Hepatocyte (in vitro differentiated cells): ENCODE measurements around the gene OR10Z1. TPM values are rescaled to one million over a fixed set of nuclear protein-coding genes. Genes with fewer than 3 reads are reported as not detected.

Experiments
- DNase-seq: peaks from one replicate; pipeline ENCODE4 v3.0.0-alpha.2; 2016; ENCODE audit warnings: low spot score
- H2AFZ ChIP-seq: fragments of 200-600 bp; sonication (generic); 2 replicates; pipeline ENCODE4 v1.6.0; 2016; ENCODE audit warnings: antibody characterized with exemption, mild to moderate bottlenecking
- H3K27ac ChIP-seq: fragments of 200-600 bp; sonication (generic); 2 replicates; pipeline ENCODE4 v1.5.1; 2016; ENCODE audit warnings: mild to moderate bottlenecking
- H3K27me3 ChIP-seq: fragments of 200-600 bp; sonication (generic); 2 replicates; pipeline ENCODE4 v1.6.1; 2016
- H3K36me3 ChIP-seq: fragments of 200-600 bp; sonication (generic); replicated peaks from 2 replicates; pipeline ENCODE4 v1.5.1; 2016; ENCODE audit warnings: low read depth; ENCODE audit not compliant: insufficient read depth
- H3K4me1 ChIP-seq: fragments of 200-600 bp; sonication (generic); 2 replicates; pipeline ENCODE4 v1.5.1; 2016; ENCODE audit warnings: mild to moderate bottlenecking, moderate library complexity; ENCODE audit not compliant: insufficient read depth
- H3K4me2 ChIP-seq: fragments of 200-600 bp; sonication (generic); 2 replicates; pipeline ENCODE4 v1.6.0; 2016
- H3K4me3 ChIP-seq: fragments of 200-600 bp; sonication (generic); 2 replicates; pipeline ENCODE4 v1.5.1; 2016; ENCODE audit warnings: mild to moderate bottlenecking
- H3K79me2 ChIP-seq: fragments of 200-600 bp; sonication (generic); 2 replicates; pipeline ENCODE4 v1.6.0; 2017; ENCODE audit warnings: mild to moderate bottlenecking
- H3K9me2 ChIP-seq: fragments of 200-600 bp; sonication (generic); replicated peaks from 2 replicates; pipeline ENCODE4 v1.6.0; 2017; ENCODE audit warnings: mild to moderate bottlenecking; ENCODE audit not compliant: insufficient read depth
- H3K9me3 ChIP-seq: fragments of 200-600 bp; sonication (generic); 2 replicates; pipeline ENCODE4 v1.5.1; 2016; ENCODE audit warnings: low read depth, mild to moderate bottlenecking
- H4K20me1 ChIP-seq: fragments of 200-600 bp; sonication (generic); 2 replicates; pipeline ENCODE4 v1.6.0; 2016; ENCODE audit warnings: mild to moderate bottlenecking; ENCODE audit not compliant: insufficient read depth, poor library complexity, severe bottlenecking
- CTCF ChIP-seq: fragments of 200-600 bp; sonication (generic); IDR thresholded peaks from 2 replicates; pipeline ENCODE4 v1.5.1; 2016; ENCODE audit warnings: antibody characterized with exemption, mild to moderate bottlenecking; ENCODE audit not compliant: poor library complexity
- EZH2 ChIP-seq: fragments of 200-600 bp; sonication (generic); IDR thresholded peaks from 2 replicates; pipeline ENCODE4 v1.6.1; 2016; ENCODE audit warnings: antibody characterized with exemption, mild to moderate bottlenecking, borderline replicate concordance
- EZH2phosphoT487 ChIP-seq: fragments of 200-600 bp; sonication (generic); IDR thresholded peaks from one replicate; pipeline ENCODE4 v1.6.1; 2018; ENCODE audit warnings: antibody characterized with exemption, mild to moderate bottlenecking, low read depth, moderate library complexity; ENCODE audit not compliant: unreplicated experiment, severe bottlenecking
- WGBS: methylation state at CpG from one replicate; pipeline ENCODE4 v1.1.6; 2016; ENCODE audit warnings: low lambda C conversion rate; ENCODE audit errors: missing lambda C conversion rate; 5-methylcytosine and 5-hydroxymethylcytosine counted together
- polyA plus RNA-seq: library from polyadenylated mRNA; unstranded; fragments of >200 nt; fragmentation: Nextera tagmentation; extraction: Ambion mirVana; gene quantifications from 2 replicates; pipeline ENCODE4 v1.2.1, GENCODE V29; 2016
- total RNA-seq: library from RNA; depleted of rRNA; stranded (reverse); fragments of >200 nt; gene quantifications from 2 replicates; pipeline ENCODE4 v1.2.3, GENCODE V29; 2014

OR10Z1 gene
- total and polyA plus RNA-seq, 2 experiments from 2014 or later: not detected

DNA sequence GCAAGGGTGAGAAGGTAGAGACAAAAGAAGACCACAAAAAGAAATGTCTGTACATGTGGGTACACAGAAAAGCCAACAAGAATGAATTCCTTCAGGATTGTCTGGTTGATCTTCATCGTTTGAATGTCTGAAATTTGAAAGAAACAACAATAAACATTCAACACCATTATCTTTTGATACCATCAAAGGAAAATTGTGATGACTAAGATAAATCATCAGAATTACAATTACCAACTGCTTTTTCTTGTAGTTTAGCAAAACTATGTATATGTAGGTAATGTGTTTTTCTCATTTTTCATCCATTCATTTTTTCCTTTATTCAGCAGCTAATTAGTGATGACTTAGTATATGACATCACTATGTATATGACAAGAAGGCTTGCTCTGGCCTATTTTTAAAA, 25.3 kb upstream of the OR10Z1 start, which contains the start of gene OR10X1:
Gene OR10X1, minus strand, starts transcription at position 167 of the 400 bp plus-strand sequence. Its CDS starts 0 bp downstream, at position 167.
- Histone ChIP-seq H3K79me2 (no peaks in the 10 kb centered on the region), H3K9me3 (no peaks in the 10 kb centered on the region), H3K9me2 (no peaks in the 10 kb centered on the region), H3K27ac (no peak within 1 kb of the TSS), H3K27me3 (no peaks in the 10 kb centered on the region), H3K36me3 (no peaks in the 10 kb centered on the region), H3K4me1 (no peaks in the 10 kb centered on the region), H3K4me3 (no peak within 1 kb of the TSS), H3K4me2 (no peak within 1 kb of the TSS), H2AFZ (no peak within 1 kb of the TSS), H4K20me1 (no peaks in the 10 kb centered on the region)
- TF ChIP-seq EZH2phosphoT487 (no peak), CTCF (no peak), EZH2 (no peak)
- no peak for DNase-seq
- WGBS: 82% methylated on average over 1 of the region's 1 CpG

DNA sequence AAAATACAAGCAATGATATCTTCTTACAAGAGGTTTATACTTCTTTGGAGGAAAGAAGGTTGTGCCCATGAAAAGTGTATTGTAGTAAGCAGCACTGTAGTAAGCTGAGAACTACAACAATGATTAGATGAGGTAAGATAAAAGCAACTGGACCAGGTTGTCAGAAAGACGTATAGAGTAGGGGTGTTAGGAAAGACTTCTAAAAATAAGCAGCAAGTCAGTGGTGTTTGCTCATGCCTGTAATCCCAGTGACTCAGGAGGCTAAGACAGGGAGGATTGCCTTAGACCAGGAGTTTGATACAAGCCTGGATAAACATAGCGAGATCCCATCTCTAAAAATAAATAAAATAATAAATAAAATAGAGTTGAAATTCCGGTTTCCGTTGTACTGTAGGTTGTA, 21.1 kb upstream of the OR10Z1 start:
- H4K20me1 ChIP-seq: no peaks in the 10 kb centered on the region
- H3K4me1 ChIP-seq: no peaks in the 10 kb centered on the region
- no peaks in the 10 kb centered on the region for H3K27me3 ChIP-seq
- H2AFZ ChIP-seq: no peak overlapping the region
- H3K4me3 ChIP-seq: no peak overlapping the region
- no peaks in the 10 kb centered on the region for H3K9me2 ChIP-seq
- 63% methylated on average over 4 of the region's 4 CpGs for WGBS
- no peaks in the 10 kb centered on the region for H3K9me3 ChIP-seq
- no peaks in the 10 kb centered on the region for H3K79me2 ChIP-seq
- TF ChIP-seq CTCF: no peak
- no peak for TF ChIP-seq EZH2
- no peak for TF ChIP-seq EZH2phosphoT487
- no peak overlapping the region for H3K4me2 ChIP-seq
- DNase-seq: peak; percentile 16
- no peak overlapping the region for H3K27ac ChIP-seq
- H3K36me3 ChIP-seq: no peaks in the 10 kb centered on the region

GRCh38 chr1:158586942-158587341, 18.1 kb upstream of the OR10Z1 start:
- Histone ChIP-seq H3K9me3 (no peaks in the 10 kb centered on the region), H3K27me3 (no peaks in the 10 kb centered on the region)
- no peak for TF ChIP-seq CTCF
- TF ChIP-seq EZH2phosphoT487: no peak
- no peak for TF ChIP-seq EZH2

GRCh38 chr1:158600735-158601134, 4.3 kb upstream of the OR10Z1 start:
- no peaks in the 10 kb centered on the region for H4K20me1 ChIP-seq
- no peak overlapping the region for H3K27ac ChIP-seq
- no peaks in the 10 kb centered on the region for H3K4me1 ChIP-seq
- no peaks in the 10 kb centered on the region for H3K9me3 ChIP-seq
- no peak for DNase-seq
- no peak for TF ChIP-seq CTCF
- no peaks in the 10 kb centered on the region for H3K79me2 ChIP-seq
- H3K9me2 ChIP-seq: no peaks in the 10 kb centered on the region
- WGBS: 98% methylated on average over 2 of the region's 2 CpGs
- H3K4me3 ChIP-seq: no peak overlapping the region
- no peaks in the 10 kb centered on the region for H3K36me3 ChIP-seq
- H3K4me2 ChIP-seq: no peak overlapping the region
- no peak overlapping the region for H2AFZ ChIP-seq
- no peaks in the 10 kb centered on the region for H3K27me3 ChIP-seq

More at GRCh38 chr1:158586942-158587341, 18.1 kb upstream of the OR10Z1 start:
- no peaks in the 10 kb centered on the region for H4K20me1 ChIP-seq
- 88% methylated on average over 1 of the region's 1 CpG for WGBS
- H3K9me2 ChIP-seq: no peaks in the 10 kb centered on the region
- H3K4me1 ChIP-seq: no peaks in the 10 kb centered on the region
- H2AFZ ChIP-seq: no peak overlapping the region
- no peaks in the 10 kb centered on the region for H3K79me2 ChIP-seq
- no peak overlapping the region for H3K4me3 ChIP-seq
- DNase-seq: no peak
- no peak overlapping the region for H3K4me2 ChIP-seq
- no peaks in the 10 kb centered on the region for H3K36me3 ChIP-seq
- no peak overlapping the region for H3K27ac ChIP-seq
